Prostate gland (tissue), 2 donors: ENCODE measurements around the gene B4GALT5.
"Not testable (repeated sequence)": the region's sequence is repeated elsewhere in the genome, so short reads cannot be mapped to it uniquely, and the experiment has no call there.

Experiments
- POLR2A ChIP-seq: fragments of 450-650 bp; IDR thresholded peaks from one replicate; pipeline ENCODE4 v1.6.1; 2016; ENCODE audit warnings: antibody characterized with exemption, mild to moderate bottlenecking
- TF ChIP-seq, protein P1 (sequence below), 4 experiments: fragments of 200-600 bp in 2 of 4; fragments of 450-650 bp in 2 of 4; sonication (generic) in 2 of 4; IDR thresholded peaks; 1 replicate in 3 of 4; 2 replicates in 1 of 4; pipeline ENCODE4 v1.5.1; 2016 to 2019; ENCODE audit warnings: antibody characterized with exemption in 4 of 4, mild to moderate bottlenecking in 2 of 4, moderate library complexity in 2 of 4

DNA sequence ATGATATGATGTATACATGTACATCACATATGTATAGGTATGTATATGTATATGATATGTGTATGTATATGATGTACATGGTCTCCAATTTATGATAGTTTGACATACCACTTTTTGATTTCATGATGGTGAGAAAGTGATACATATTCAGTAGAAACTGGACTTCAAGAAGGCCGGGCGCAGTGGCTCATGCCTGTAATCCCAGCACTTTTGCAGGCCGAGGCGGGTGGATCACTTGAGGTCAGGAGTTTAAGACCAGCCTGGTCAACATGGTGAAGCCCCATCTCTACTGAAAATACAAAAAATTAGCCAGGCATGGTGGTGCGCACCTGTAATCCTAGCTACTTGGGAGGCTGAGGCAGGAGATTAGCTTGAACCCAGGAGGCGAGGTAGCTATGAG, 10.1 kb upstream of the B4GALT5 start:
- not testable (repeated sequence) for TF ChIP-seq POLR2A
- TF ChIP-seq, protein P1, sequence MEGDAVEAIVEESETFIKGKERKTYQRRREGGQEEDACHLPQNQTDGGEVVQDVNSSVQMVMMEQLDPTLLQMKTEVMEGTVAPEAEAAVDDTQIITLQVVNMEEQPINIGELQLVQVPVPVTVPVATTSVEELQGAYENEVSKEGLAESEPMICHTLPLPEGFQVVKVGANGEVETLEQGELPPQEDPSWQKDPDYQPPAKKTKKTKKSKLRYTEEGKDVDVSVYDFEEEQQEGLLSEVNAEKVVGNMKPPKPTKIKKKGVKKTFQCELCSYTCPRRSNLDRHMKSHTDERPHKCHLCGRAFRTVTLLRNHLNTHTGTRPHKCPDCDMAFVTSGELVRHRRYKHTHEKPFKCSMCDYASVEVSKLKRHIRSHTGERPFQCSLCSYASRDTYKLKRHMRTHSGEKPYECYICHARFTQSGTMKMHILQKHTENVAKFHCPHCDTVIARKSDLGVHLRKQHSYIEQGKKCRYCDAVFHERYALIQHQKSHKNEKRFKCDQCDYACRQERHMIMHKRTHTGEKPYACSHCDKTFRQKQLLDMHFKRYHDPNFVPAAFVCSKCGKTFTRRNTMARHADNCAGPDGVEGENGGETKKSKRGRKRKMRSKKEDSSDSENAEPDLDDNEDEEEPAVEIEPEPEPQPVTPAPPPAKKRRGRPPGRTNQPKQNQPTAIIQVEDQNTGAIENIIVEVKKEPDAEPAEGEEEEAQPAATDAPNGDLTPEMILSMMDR (IDR thresholded peaks at IDR 0.05): not testable (repeated sequence)
